Omental fat pad (tissue), 4 donors: ENCODE measurements around the gene MICALL1. TPM values are rescaled to one million over a fixed set of nuclear protein-coding genes. Genes with fewer than 3 reads are reported as not detected.

ENCODE experiments used
- ATAC-seq: fragments of 150-250 bp; one replicate; pipeline ENCODE4 v1.9.1; 2016; ENCODE audit warnings: mild to moderate bottlenecking, moderate library complexity; ENCODE audit not compliant: low FRiP score
- DNase-seq: peaks from one replicate; pipeline ENCODE4 v3.0.0-alpha.2; 2019; ENCODE audit warnings: low spot score
- CTCF ChIP-seq, 3 donors: fragments of 450-650 bp; IDR thresholded peaks; one replicate each; pipeline ENCODE4 v1.5.1; 2016 to 2017; ENCODE audit warnings: antibody characterized with exemption in 3 of 3, mild to moderate bottlenecking in 3 of 3, moderate library complexity in 2 of 3
- total RNA-seq, 4 donors: library from RNA; depleted of rRNA; stranded (reverse); fragments of >200 nt; gene quantifications; one replicate each; pipeline ENCODE4 v1.1.0, GENCODE V29; 2016

Gene MICALL1
- total RNA-seq, 4 donors from 2014 or later = 15.4 to 42.4 (median 20.6) TPM

- no peak for ATAC-seq
- DNase-seq = no peak
- no peak for TF ChIP-seq CTCF (IDR thresholded peaks at IDR 0.05)
These were observed 75.3 kb downstream of the MICALL1 start for GRCh38 chr22:37981282-37982011.

GRCh38 chr22:37982151-37982785, 76.2 kb downstream of the MICALL1 start:
- DNase-seq (no peak), ATAC-seq (no peak)
- TF ChIP-seq CTCF (IDR thresholded peaks at IDR 0.05) = no peak

- TF ChIP-seq CTCF (IDR thresholded peaks at IDR 0.05) = no peak
- no peak for ATAC-seq
- DNase-seq = no peak
These were observed 77.1 kb downstream of the MICALL1 start for GRCh38 chr22:37982938-37983859.

- ATAC-seq (no peak), DNase-seq (no peak)
- TF ChIP-seq CTCF (IDR thresholded peaks at IDR 0.05) = no peak
These were observed 78.0 kb downstream of the MICALL1 start, which contains the start of gene SOX10 for GRCh38 chr22:37983860-37984791. TSS of gene SOX10 (minus strand) at chr22:37984555. CDS start at chr22:37983784, 771 bp downstream.

GRCh38 chr22:37985050-37985585, 79.0 kb downstream of the MICALL1 start:
- TF ChIP-seq CTCF (IDR thresholded peaks at IDR 0.05) = no peak
- DNase-seq (no peak), ATAC-seq (no peak)
